Measurements from ENCODE around the gene JAK1.

JAK1 gene

DNA sequence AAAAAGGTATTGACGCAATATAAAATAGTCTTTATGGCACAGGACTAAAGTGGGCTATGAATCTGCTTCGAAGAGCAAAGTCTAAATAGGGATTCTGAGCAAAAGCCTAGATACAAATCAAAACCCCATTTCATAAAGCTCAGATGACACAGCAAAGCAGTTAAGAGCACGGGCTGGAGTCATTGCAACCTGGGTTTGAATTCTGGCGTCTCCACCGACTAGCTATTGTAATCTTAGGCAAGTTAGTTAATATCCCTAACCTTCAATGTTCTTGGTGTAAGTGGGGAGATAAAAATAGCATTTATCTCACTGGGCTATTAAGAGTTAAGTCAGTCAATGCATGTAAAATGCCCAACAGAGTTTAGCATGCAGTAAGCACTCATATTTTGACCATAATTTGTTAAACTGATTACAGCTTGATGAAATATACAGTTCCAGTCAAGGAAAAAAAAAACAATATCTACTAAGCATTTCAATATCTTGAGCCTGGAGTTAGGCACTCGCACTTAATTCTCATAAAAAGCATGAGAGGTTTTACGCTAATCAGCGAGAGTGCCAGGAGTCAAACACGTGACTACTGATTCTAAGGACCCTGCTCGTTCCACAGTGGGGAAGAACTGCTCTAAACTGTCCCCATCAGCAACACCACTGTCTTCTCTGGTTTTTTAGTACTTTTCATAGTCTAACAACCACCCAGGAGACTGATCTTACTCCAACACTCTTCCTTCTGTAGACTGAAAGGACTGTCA is 75.5 kb downstream of the JAK1 start:
- DNase-seq, result no peak

- no peak for DNase-seq
These were observed 78.6 kb downstream of the JAK1 start for GRCh38 chr1:64887689-64888217.

DNA sequence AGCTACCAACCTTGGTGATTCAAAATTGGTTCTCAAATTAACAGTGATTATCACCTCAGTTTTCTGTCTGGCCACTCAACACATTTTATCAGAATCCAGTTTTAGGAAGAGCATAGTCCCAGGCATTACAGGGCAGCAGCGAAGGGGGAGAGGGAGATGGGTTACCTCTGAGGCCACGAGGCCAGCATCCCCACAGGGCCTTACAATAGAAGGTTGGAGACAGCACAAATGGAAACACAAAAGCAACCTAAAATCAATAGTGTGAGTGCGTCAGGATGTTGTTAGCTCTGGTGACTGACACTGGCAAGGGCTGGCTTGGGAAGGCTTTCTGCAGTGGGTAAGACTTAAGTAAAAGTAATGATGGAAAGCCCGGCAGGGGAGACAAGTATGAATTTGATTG is 79.5 kb downstream of the JAK1 start:
- no peak for DNase-seq

GRCh38 chr1:64885648-64886047 is 80.7 kb downstream of the JAK1 start:
- DNase-seq, result no peak

DNA sequence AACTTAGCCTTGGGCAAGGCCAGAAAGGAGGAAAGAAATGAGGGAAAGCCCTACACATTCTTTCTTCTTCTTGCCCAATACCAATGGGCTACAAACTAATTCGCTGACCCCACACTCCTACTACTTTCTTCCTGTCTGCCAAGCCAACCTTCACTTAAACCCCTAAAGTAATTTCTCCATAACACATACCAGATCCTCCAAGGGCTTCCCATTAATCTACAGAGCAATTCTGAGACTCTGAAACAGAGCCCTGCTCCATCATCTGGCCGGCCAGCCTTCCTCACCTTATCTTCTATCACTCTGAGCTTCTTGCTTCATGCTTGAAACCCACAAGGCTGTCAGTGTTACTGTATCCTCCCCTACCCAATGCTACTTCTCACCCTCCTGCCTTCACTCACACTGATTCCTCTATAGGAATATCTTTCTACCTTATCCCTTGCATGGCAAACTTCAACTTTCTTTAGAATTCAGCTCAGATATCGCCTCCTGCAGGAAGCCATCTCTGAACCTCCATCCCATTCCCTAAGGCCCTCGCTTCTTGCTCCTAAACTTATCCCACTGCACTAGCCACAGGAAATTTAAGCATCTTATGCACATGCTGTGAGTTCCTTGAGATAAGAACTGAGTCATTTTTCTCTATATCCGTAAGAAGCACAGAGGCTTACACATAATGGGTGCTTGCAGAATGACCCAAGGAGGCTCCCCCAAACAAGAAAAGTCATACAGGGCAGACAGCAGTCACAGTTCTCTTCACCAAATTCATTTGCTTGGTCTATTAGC is 81.9 kb downstream of the JAK1 start:
- DNase-seq, result no peak

DNA sequence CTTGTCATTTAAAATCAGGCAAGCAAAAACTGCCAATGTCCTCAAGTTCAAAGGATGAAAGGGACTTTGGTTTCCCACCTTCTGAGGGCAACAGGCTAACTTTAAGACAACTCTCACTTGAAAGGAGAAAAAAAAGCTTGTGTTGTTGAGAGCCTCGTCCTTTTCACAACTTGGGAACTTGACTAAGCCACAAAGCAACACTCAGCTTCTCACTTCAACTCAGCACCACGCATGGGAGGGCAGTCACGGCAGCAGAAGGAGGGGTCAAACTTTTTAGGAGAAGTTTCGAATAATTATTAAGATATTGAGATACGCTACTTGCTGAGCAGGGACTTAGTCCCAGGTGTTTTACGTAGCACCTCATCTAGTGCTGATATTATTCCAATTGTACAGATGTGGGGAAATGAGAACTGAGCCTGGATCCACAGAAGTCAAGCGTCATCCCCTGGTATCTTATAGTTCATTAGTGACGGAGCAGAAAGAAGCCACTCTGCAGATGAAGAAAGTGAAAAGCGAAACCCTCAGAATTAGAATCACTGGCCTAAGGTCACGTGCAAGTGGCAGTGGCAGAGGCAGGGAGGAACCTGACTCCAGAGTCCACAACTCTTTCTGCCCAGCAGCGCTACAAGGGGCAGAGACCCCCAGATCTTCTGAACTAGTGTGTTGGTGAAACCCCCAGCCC is 83.6 kb downstream of the JAK1 start:
- no peak for DNase-seq

GRCh38 chr1:64881281-64881680 is 85.1 kb downstream of the JAK1 start:
- peak; percentile 58 for DNase-seq

- DNase-seq, result no peak
These were observed 85.9 kb downstream of the JAK1 start for GRCh38 chr1:64880449-64880848.

GRCh38 chr1:64878931-64879611 is 87.3 kb downstream of the JAK1 start:
- no peak for DNase-seq

DNA sequence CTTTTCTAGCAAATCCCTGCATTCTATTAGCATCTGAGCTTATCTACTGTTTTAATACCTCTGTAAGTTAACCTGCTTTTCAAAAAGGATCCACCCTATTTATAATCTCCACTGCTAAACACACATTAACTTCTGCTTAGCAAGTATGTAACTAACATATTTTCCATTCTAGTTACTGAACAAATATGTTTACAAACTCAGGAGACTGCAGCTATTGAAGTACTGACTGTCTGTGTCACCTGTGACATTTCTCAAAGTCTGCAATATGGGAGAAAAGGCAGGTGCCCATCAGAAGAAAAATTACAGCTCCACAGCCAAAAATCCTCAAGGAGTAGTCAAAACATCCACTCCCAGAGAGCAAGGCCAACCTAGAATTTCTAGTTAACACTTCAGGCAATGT is 88.3 kb downstream of the JAK1 start:
- DNase-seq, result no peak

DNA sequence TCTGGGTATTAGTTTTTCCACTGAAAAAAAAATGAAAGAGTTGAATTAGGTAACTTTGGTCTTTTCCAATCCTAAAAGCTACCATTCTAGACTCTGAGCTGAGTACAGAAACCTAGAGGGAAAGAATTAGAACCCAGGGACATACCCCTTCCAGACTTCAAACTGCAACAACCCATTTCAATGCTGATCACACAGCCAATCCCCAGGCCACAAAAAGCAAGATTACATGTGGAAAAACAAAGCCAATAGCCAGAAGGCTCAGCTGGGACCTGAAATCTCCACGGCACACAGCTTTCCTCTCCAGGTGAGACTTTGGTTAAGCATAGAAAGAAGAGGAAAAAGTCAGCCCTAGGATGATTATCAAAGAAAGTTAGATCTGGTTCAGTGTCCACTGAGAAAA is 88.8 kb downstream of the JAK1 start:
- DNase-seq, result no peak

- DNase-seq, result no peak
These were observed 89.2 kb downstream of the JAK1 start for GRCh38 chr1:64877151-64877550.

- no peak for DNase-seq
These were observed 90.7 kb downstream of the JAK1 start for GRCh38 chr1:64875606-64876005.

DNA sequence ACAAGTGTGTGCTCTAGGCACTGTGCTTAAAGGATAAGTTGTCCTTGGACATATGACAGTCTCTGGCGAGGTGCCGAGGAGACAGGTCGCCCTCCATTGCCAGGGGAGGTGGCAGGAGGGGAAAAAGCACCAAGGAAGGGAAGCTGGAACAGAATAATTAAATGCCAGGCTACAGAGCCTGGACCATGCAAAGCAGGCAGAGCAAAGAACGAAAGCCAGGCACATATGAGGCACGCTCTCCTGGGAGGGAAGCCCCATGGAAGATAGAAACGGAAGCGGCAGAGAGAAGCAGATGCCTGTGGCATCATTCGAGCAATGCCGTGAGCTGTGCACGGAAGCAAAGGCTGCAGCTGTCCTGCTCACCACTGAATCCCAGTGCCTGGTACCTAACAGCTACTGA is 91.2 kb downstream of the JAK1 start:
- no peak for DNase-seq

- no peak for DNase-seq
These were observed 91.7 kb downstream of the JAK1 start for GRCh38 chr1:64874666-64875065.

DNA sequence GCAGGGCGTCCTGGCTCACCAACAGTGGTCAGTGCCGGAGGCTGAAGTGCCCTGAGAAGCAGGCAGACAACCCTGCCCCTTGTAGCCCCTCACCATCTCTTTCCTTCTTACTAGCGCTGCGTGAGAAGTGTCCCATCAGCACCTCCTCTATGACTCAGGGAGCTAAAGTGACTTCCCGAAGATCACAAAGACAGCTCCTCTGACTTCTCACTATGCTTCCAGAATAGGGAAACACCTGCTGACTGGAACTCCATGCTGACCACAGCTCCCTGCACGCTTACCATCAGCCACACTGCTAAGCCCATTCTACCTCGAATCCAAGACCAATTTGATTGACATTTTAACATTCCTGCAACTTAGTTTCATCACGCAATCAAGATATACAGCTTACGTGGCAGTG is 92.8 kb downstream of the JAK1 start:
- no peak for DNase-seq

DNA sequence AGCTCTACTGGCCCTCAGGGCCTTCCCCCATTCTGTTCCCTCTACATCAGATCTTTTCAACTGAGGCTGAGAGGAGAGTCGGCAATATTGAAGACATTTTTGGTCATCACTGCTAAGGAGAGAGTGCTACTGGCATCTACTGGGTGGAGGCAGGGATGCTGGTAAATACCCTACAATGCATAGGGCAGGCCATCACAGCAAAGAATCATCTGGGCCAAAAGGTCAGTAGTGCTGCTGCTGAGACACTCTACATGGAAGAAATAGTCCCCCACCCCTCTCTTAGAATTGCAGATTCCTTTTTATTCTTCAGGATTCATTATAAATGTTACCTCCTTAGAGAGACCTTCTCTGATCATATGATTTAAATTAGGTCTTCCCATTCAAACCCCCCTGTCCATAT is 94.3 kb downstream of the JAK1 start:
- DNase-seq, result no peak

- no peak for DNase-seq
These were observed 95.1 kb downstream of the JAK1 start for GRCh38 chr1:64871256-64871655.

DNA sequence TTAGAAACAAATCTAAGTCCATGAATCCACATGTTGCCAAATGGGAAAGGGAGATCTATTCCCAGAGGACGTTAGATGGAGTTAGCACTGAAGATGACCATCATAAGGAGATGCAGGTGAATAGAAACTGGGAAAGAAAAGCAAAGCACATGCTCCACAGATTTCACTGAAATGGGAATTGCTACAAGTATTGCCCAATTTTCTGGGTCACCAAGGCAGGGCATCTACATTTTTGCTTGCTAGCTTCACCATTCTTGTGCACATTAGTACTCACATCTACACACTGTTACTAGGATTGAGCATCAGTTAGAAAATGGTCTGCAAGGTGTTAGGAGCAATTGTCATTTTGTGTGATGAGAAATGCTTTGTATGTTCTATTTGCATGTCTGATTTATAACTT is 99.1 kb downstream of the JAK1 start:
- DNase-seq, result no peak

- peak; percentile 20 for DNase-seq
These were observed 99.7 kb downstream of the JAK1 start for GRCh38 chr1:64866689-64867088.

GRCh38 chr1:64865105-64865757 is 101.1 kb downstream of the JAK1 start:
- no peak for DNase-seq

Data from fibroblast of skin of scalp (primary cell).